GM12891 (cell line): Measurements from ENCODE around the gene HEPACAM2.

Source experiments
- DNase-seq: peaks from one replicate; pipeline ENCODE4 v3.0.0; 2011; ENCODE audit warnings: low spot score; ENCODE audit not compliant: insufficient read length
- FAIRE-seq: peaks from 2 replicates; lab custom pipeline; 2011; peaks lifted over from hg19 to GRCh38; lab: Jason Lieb, UNC
- PAX5 ChIP-seq: IDR thresholded peaks from 2 replicates; pipeline ENCODE4 v1.6.1; 2011; ENCODE audit warnings: low read length, moderate library complexity, mild to moderate bottlenecking; ENCODE audit not compliant: insufficient read depth, severe bottlenecking
- POLR2A ChIP-seq: IDR thresholded peaks from 2 replicates; pipeline ENCODE4 v1.6.1; 2011; ENCODE audit warnings: low read depth, low read length, control low read depth
- POLR2AphosphoS5 ChIP-seq: IDR thresholded peaks from 2 replicates; pipeline ENCODE4 v1.6.1; 2011; ENCODE audit warnings: low read depth, low read length, control low read depth
- POU2F2 ChIP-seq: IDR thresholded peaks from 2 replicates; pipeline ENCODE4 v1.6.1; 2011; ENCODE audit warnings: low read depth, mild to moderate bottlenecking, control low read depth, low read length, moderate library complexity
- SPI1 ChIP-seq: IDR thresholded peaks from 2 replicates; pipeline ENCODE4 v1.6.1; 2011; ENCODE audit warnings: low read depth, low read length, control low read depth
- TAF1 ChIP-seq: IDR thresholded peaks from 2 replicates; pipeline ENCODE4 v1.6.1; 2011; ENCODE audit warnings: low read depth, low read length, control low read depth

HEPACAM2 gene

DNA sequence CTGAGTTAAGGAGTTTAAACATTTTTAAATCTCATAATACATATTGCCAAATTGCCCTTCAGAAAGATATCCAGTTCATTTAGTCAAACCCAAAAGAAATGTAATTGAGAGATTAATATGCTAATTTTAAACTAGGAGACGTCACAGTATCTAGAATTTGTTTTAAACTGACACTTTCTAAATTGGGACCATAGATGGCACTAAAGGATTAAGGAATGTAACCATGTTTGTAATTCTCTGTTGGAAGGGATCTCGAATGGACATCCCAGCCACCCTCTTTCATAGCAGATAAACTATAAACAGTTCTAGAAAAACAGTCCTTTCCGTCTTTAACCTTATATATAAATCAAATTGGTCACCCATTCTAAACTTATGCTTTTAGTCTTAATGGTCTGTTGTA, 48.1 kb downstream of the HEPACAM2 start:
- TF ChIP-seq SPI1 (no peak), POLR2A (no peak), TAF1 (no peak), PAX5 (no peak), POU2F2 (no peak), POLR2AphosphoS5 (no peak)
- no peak for DNase-seq
- FAIRE-seq, result no peak

- no peak for FAIRE-seq
- DNase-seq, result no peak
- no peak for TF ChIP-seq POLR2A
- no peak for TF ChIP-seq TAF1
- no peak for TF ChIP-seq POU2F2
- no peak for TF ChIP-seq SPI1
- no peak for TF ChIP-seq PAX5
- no peak for TF ChIP-seq POLR2AphosphoS5
Observed at GRCh38 chr7:93176992-93177580, 49.2 kb downstream of the HEPACAM2 start.

DNA sequence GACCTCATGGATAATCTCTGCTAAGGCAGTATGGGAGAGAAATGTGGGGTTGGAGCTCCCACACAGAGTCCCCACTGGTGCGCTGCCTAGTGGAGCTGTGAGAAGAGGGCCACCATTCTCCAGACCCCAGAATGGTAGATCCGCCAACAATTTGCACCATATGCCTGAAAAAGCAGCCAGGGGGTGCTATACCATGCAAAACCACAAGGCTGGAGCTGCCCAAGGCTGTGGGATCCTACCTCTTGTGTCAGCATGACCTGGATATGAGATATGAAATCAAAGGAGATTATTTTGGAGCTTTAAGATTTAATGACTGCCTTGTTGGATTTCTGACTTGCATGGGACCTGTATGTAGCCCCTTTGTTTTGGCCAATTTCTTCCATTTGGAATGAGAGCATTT, 51.0 kb downstream of the HEPACAM2 start:
- FAIRE-seq (no peak), DNase-seq (no peak)
- no peak for TF ChIP-seq SPI1
- TF ChIP-seq POLR2AphosphoS5, result no peak
- TF ChIP-seq POU2F2, result no peak
- no peak for TF ChIP-seq TAF1
- no peak for TF ChIP-seq PAX5
- TF ChIP-seq POLR2A, result no peak

- DNase-seq (no peak), FAIRE-seq (no peak)
- TF ChIP-seq PAX5, result no peak
Observed at GRCh38 chr7:93172683-93173082, 53.6 kb downstream of the HEPACAM2 start.

DNA sequence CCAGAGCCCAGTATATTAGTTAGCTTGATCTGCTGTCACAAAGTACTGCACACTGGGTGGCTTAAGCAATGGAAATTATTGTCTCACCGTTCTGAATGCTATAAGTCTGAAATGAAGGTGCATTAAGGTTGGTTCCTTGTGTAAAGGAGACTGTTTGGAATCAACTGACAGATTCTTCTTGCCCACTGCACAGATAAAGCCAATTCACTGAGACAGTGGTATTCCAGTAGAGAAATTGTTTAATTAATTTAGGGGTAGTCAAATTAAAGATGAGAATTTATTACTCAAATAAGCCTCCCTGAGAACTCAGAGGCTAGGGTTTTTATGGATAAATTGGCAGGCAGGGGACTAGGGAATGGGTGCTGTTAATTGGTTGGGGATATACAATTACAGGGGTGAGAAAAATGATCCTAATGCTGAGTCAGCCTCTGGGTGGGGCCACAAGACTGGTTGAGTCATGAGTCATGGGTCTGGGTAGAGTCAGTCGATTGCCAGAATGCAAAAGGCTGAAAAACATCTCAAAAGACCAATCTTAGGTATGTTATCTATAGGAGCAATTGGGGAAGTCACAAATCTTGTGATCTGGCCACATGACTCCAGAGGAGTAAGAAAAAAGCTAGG, 54.6 kb downstream of the HEPACAM2 start:
- no peak for FAIRE-seq
- TF ChIP-seq POLR2AphosphoS5 (no peak), SPI1 (no peak), PAX5 (no peak), POU2F2 (no peak), POLR2A (no peak), TAF1 (no peak)
- no peak for DNase-seq

GRCh38 chr7:93165447-93165846, 60.8 kb downstream of the HEPACAM2 start:
- FAIRE-seq (peak; percentile 64), DNase-seq (peak; percentile 10)
- TF ChIP-seq POU2F2 (no peak), TAF1 (no peak), SPI1 (peak; percentile 58), POLR2A (no peak)

DNA sequence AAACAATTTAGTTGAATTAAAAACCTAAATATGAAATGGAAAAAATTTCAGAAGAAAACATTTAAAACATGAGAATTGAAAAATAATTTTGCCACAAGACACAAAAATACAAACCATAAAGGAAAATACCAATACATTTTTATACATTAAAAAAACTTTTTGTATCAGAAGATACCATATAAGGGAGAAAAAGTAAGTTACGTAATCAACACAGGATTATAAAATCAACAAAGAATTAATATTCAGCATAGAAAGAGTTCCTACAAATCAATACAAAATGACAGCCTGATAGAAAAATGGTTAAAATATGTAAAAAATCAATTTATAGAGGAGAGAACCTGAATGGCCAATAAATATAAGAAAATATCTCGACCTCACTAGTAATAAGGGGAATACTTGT, 61.5 kb downstream of the HEPACAM2 start:
- FAIRE-seq (no peak), DNase-seq (no peak)
- no peak for TF ChIP-seq SPI1
- no peak for TF ChIP-seq POLR2A
- TF ChIP-seq PAX5, result no peak
- no peak for TF ChIP-seq POLR2AphosphoS5
- TF ChIP-seq POU2F2, result no peak
- no peak for TF ChIP-seq TAF1

DNA sequence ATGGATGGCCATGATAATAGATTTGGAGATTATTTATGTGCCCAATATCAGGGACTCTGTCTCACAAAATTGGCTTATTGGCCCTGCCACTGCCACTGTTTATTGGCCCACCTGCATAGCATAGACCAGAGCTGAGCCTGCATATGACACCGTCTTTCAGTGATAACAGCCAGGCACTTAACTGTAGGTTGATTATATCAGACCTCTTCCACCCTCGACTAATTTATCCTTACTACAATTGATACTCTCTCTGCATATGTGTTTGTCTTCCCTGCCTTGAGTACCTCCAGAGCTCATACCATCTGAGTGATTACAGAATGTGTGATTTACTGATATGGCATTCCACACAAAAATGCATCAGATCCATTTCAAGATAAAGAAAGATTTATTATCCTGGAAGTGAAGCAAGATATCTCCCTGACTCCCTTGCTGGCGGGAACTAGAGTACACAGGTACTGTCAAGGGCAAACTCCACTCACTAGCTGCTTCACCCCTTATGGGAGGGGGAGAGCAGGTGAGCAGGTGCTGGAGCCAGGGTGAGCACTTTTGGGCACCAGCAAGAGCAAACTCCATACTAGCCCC, 65.0 kb downstream of the HEPACAM2 start:
- no peak for DNase-seq
- TF ChIP-seq POLR2A (no peak), SPI1 (no peak), POLR2AphosphoS5 (no peak), POU2F2 (no peak), TAF1 (no peak), PAX5 (no peak)
- FAIRE-seq, result no peak

DNA sequence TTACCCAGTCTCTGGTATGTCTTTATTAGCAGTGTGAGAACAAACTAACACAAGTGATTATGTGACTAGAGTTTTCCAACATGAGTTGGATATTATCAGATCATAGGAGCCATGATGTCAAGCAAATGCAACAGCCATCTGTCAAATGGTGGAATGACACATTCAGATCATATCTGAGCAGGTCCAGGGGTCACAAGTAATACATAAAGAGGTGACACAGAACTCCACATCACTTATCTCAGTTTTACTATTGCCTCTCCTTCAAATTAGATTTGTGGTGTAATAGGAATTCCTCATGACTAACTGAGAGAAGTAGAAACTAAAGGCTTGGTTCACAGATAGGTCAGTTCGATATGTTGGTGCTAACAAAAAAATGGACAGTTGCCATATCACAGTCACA, 65.9 kb downstream of the HEPACAM2 start:
- FAIRE-seq (no peak), DNase-seq (no peak)
- TF ChIP-seq TAF1, result no peak
- TF ChIP-seq SPI1, result no peak
- TF ChIP-seq POU2F2, result no peak
- TF ChIP-seq POLR2A, result no peak
- TF ChIP-seq PAX5, result no peak
- no peak for TF ChIP-seq POLR2AphosphoS5

DNA sequence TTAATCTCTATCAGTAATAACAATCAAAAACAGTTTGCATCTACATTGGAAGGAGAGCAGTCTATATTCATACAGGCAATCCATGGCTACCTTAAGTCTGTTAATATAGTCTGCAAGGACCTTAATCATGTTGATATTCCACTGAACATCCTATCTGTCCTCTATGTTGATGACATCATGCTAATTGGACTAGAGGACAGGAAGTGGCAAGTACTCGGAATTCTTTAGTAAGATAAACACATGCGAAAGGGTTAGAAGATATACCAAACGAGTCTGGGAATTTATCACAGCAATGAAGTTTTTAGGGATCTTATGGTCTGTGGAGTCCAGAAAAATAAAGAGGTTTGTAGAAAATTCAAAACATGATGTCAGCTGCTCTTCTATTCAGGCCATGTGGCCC, 66.8 kb downstream of the HEPACAM2 start:
- DNase-seq (no peak), FAIRE-seq (no peak)
- TF ChIP-seq PAX5 (no peak), POU2F2 (no peak), POLR2AphosphoS5 (no peak), POLR2A (no peak), SPI1 (no peak), TAF1 (no peak)

- FAIRE-seq, result no peak
- TF ChIP-seq POU2F2 (no peak), SPI1 (no peak), TAF1 (no peak), POLR2A (no peak), PAX5 (no peak), POLR2AphosphoS5 (no peak)
Observed at GRCh38 chr7:93156884-93157283, 69.4 kb downstream of the HEPACAM2 start.

More at GRCh38 chr7:93156884-93157283, 69.4 kb downstream of the HEPACAM2 start:
- DNase-seq, result no peak
